Nephron progenitor cell (in vitro differentiated cells): ENCODE data around the gene LARP1.
"Not testable (repeated sequence)": the region's sequence is repeated elsewhere in the genome, so short reads cannot be mapped to it uniquely, and the experiment has no call there.

Source experiments
- DNase-seq: peaks from one replicate; pipeline ENCODE4 v3.0.0; 2021
- H3K27ac Mint-ChIP-seq: 2 replicates; pipeline ENCODE4 v1.8.0; 2021; ENCODE audit warnings: mild to moderate bottlenecking, moderate library complexity, mixed read lengths
- H3K27me3 Mint-ChIP-seq: 2 replicates; pipeline ENCODE4 v1.8.0; 2021; ENCODE audit warnings: mild to moderate bottlenecking, low read depth, mixed read lengths; ENCODE audit not compliant: poor library complexity
- H3K36me3 Mint-ChIP-seq: 2 replicates; pipeline ENCODE4 v1.8.0; 2021; ENCODE audit warnings: low read depth, mixed read lengths
- H3K4me1 Mint-ChIP-seq: 2 replicates; pipeline ENCODE4 v1.8.0; 2021; ENCODE audit warnings: mixed read lengths
- H3K4me3 Mint-ChIP-seq: 2 replicates; pipeline ENCODE4 v1.8.0; 2021; ENCODE audit warnings: mild to moderate bottlenecking, moderate library complexity, mixed read lengths
- H3K9me3 Mint-ChIP-seq: 2 replicates; pipeline ENCODE4 v1.8.0; 2021; ENCODE audit warnings: mild to moderate bottlenecking, moderate library complexity, mixed read lengths
- TF ChIP-seq, protein P1 (sequence below): fragments of 200-600 bp; sonication (generic); IDR thresholded peaks from 2 replicates; pipeline ENCODE4 v1.5.0; 2021; ENCODE audit warnings: antibody characterized with exemption

The LARP1 gene

DNA sequence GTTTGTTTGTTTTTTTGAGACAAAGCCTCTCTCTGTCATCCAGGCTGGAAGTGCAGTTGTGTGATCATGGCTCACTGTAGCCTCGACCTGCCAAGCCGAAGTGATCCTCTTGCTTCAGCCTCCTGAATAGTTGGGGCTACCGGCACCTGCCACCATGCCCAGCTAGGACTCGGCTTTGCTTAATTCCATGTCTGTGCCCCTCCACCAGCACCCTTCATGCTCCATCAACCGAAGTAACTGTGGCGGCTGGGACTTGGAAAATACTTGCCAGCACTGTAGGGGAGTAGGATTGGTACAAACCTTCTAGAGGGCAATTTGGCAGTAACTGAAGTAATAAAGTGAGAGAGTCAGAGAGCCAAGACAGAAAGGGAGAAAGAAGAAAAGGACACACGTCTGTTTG is 76.3 kb downstream of the LARP1 start:
- H3K9me3 Mint-ChIP-seq, result no peaks in the 10 kb centered on the region
- H3K27ac Mint-ChIP-seq, result peak overlapping the region; percentile 71
- peaks cover 40% of the 10 kb centered on the region for H3K36me3 Mint-ChIP-seq
- peaks cover 5% of the 10 kb centered on the region for H3K4me1 Mint-ChIP-seq
- no peak for DNase-seq
- peaks cover 3% of the 10 kb centered on the region for H3K27me3 Mint-ChIP-seq
- no peak overlapping the region for H3K4me3 Mint-ChIP-seq
- TF ChIP-seq, protein P1, sequence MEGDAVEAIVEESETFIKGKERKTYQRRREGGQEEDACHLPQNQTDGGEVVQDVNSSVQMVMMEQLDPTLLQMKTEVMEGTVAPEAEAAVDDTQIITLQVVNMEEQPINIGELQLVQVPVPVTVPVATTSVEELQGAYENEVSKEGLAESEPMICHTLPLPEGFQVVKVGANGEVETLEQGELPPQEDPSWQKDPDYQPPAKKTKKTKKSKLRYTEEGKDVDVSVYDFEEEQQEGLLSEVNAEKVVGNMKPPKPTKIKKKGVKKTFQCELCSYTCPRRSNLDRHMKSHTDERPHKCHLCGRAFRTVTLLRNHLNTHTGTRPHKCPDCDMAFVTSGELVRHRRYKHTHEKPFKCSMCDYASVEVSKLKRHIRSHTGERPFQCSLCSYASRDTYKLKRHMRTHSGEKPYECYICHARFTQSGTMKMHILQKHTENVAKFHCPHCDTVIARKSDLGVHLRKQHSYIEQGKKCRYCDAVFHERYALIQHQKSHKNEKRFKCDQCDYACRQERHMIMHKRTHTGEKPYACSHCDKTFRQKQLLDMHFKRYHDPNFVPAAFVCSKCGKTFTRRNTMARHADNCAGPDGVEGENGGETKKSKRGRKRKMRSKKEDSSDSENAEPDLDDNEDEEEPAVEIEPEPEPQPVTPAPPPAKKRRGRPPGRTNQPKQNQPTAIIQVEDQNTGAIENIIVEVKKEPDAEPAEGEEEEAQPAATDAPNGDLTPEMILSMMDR, result no peak

- DNase-seq, H3K27me3 Mint-ChIP-seq, H3K27ac Mint-ChIP-seq, H3K4me3 Mint-ChIP-seq, H3K9me3 Mint-ChIP-seq: not testable (repeated sequence)
- peaks cover 14% of the 10 kb centered on the region for H3K4me1 Mint-ChIP-seq
- peaks cover 42% of the 10 kb centered on the region for H3K36me3 Mint-ChIP-seq
Observed at GRCh38 chr5:154832804-154833203, 77.6 kb downstream of the LARP1 start.

- DNase-seq, result no peak
- H3K27ac Mint-ChIP-seq, result no peak overlapping the region
- H3K36me3 Mint-ChIP-seq, result peaks cover 45% of the 10 kb centered on the region
- H3K4me3 Mint-ChIP-seq, result no peak overlapping the region
- H3K9me3 Mint-ChIP-seq, result no peaks in the 10 kb centered on the region
- peaks cover 14% of the 10 kb centered on the region for H3K4me1 Mint-ChIP-seq
- TF ChIP-seq, protein P1, result no peak
- H3K27me3 Mint-ChIP-seq, result no peaks in the 10 kb centered on the region
Observed at GRCh38 chr5:154834053-154834452, 78.9 kb downstream of the LARP1 start.

- H3K27me3 Mint-ChIP-seq, DNase-seq, H3K4me3 Mint-ChIP-seq, H3K9me3 Mint-ChIP-seq, H3K27ac Mint-ChIP-seq: not testable (repeated sequence)
- Mint-ChIP-seq H3K4me1 (peaks cover 14% of the 10 kb centered on the region), H3K36me3 (peaks cover 42% of the 10 kb centered on the region)
Observed at GRCh38 chr5:154835701-154836052, 80.5 kb downstream of the LARP1 start.

- no peaks in the 10 kb centered on the region for H3K27me3 Mint-ChIP-seq
- TF ChIP-seq, protein P1, result no peak
- H3K4me1 Mint-ChIP-seq, result peaks cover 14% of the 10 kb centered on the region
- no peak overlapping the region for H3K27ac Mint-ChIP-seq
- peaks cover 36% of the 10 kb centered on the region for H3K36me3 Mint-ChIP-seq
- DNase-seq, result no peak
- H3K9me3 Mint-ChIP-seq, result no peaks in the 10 kb centered on the region
- H3K4me3 Mint-ChIP-seq, result no peak overlapping the region
Observed at GRCh38 chr5:154836225-154836624, 81.0 kb downstream of the LARP1 start.

GRCh38 chr5:154837009-154837901 is 82.1 kb downstream of the LARP1 start:
- H3K27ac Mint-ChIP-seq, result peak overlapping the region; percentile 67
- no peaks in the 10 kb centered on the region for H3K27me3 Mint-ChIP-seq

More at GRCh38 chr5:154837009-154837901, 82.1 kb downstream of the LARP1 start:
- Mint-ChIP-seq H3K9me3 (no peaks in the 10 kb centered on the region), H3K4me1 (peaks cover 14% of the 10 kb centered on the region), H3K4me3 (no peak overlapping the region), H3K36me3 (peaks cover 31% of the 10 kb centered on the region)
- DNase-seq, result no peak
- TF ChIP-seq, protein P1, result no peak
